SU-DHL-6 (cell line): ENCODE results near the gene CFL2.

Source experiments
- CTCF ChIP-seq: fragments of 200-600 bp; sonication (generic); IDR thresholded peaks from one replicate; pipeline ENCODE4 v1.5.1; 2017; ENCODE audit warnings: antibody characterized with exemption, mild to moderate bottlenecking, low read length, moderate library complexity; ENCODE audit not compliant: insufficient read depth, poor library complexity, severe bottlenecking
- EZH2phosphoT487 ChIP-seq: fragments of 200-600 bp; sonication (generic), shearing (Covaris generic); conservative IDR thresholded peaks from 2 replicates; pipeline ENCODE4 v1.6.1; 2018; ENCODE audit warnings: mild to moderate bottlenecking, antibody characterized with exemption, low read length, moderate library complexity, mixed read lengths

GRCh38 chr14:34750670-34751069 lies 36.3 kb upstream of the CFL2 start:
- TF ChIP-seq CTCF (no peak), EZH2phosphoT487 (no peak)
